ENCODE data around the gene INS.
"Not testable (repeated sequence)": the region's sequence is repeated elsewhere in the genome, so short reads cannot be mapped to it uniquely, and the experiment has no call there.

The INS gene

DNA sequence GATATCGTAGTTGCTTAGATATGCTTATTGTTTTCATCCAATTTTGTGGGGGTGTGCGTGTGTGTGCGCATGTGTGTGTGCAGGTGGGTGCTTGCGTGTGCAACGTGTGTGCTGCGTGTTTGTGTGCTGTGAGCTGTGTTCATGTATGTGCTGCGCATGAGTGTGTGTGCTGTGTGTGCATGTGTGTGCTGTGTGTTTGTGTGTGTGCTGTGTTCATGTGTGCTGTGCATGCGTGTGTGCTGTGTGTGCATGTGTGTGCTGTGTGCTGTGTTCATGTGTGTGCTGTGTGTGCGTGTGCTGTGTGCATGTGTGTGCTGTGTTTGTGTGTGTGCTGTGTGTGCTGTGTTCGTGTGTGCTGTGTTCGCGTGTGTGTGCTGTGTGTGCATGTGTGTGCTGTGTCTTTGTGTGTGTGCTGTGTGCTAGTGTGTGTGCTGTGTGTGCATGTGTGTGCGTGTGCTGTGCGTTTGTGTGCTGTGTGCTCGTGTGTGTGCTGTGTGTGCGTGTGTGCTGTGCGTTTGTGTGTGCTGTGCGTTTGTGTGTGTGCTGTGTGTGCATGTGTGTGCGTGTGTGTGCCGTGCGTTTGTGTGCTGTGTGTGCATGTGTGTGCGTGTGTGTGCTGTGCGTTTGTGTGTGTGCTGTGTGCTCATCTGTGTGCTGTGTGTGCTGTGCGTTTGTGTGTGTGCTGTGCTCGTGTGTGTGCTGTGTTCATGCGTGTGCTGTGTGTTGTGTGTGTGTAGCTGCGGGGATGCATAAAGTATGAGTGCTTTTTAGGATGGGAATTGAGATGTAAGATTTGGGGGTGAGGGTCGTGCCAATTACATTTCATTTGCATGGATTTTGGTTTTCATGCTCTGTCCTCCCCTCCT lies 29.4 kb downstream of the INS start:
- no peak for DNase-seq

DNA sequence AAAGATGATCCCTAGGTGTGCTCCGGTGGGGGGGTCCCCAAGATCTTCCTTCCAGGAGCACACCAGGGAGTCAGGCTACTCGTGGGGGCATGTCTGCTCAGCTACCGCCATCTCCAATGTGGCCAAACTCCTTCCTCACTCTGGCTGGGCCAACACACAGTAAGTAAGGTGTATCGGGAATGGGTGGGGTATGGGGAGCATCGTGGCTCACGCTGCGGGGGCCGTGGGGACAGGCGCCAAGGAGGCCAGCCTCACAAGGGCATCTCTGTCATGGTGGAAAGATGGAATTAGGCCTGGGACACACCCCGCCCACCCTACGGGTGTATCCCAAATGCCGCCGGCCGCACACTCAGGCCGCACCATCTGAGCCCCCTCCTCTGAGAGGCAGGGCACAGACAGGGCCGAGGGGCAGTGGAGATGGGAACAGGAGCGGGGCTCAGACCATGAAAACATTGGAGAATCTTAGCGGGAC lies 30.1 kb downstream of the INS start:
- DNase-seq, result no peak

DNA sequence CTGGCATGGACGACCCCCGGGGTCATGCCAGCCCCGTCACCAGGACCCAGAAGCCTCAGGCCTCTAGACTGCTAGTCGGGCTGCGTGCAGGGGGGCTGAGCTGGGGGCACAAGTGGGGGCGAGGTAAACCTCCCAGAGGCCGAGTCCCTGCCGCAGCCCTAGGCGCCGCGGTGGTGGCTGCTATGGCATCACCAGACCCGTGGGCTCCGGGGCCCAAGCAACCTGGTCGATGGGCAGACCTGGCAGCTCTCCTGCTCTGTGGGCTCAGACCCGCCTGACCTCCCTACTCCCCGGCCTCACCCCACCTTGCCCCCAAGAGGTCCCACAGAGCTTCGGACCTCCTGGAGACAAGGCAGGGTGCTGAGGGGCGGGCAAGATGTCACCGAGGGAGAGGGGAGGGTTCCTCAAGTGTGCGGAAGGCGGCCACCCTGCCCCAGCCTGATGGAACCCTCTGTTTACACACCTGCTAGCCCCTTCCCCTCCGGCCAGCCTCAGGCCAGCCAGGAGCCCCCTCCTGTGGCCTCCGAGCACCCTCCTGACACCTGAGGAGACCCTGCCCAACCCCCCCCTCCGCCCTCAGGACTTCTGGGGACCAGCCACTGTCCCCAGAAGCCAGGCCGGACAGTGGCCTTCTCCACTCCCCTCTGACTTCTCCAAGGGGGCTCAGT lies 31.2 kb downstream of the INS start:
- DNase-seq, result no peak

DNA sequence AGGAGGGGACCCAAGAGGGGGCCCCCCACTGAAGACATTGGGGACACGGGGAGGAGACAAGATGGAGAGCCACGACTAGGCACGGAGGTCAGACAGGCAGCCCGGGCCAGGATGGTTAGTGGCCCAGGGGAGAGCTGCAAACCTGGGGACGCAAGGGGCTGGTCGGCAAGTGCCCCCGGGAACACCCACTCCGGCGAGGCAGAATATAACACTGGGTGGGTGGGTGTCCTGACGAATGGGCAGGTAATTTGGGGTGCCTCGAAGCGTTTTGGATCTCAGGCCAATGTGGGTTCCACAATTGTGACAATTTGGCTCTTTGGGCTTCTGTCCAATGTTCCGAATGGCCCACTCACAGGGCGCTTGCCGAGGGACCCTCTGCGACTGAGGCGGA lies 31.7 kb downstream of the INS start:
- no peak for DNase-seq

DNA sequence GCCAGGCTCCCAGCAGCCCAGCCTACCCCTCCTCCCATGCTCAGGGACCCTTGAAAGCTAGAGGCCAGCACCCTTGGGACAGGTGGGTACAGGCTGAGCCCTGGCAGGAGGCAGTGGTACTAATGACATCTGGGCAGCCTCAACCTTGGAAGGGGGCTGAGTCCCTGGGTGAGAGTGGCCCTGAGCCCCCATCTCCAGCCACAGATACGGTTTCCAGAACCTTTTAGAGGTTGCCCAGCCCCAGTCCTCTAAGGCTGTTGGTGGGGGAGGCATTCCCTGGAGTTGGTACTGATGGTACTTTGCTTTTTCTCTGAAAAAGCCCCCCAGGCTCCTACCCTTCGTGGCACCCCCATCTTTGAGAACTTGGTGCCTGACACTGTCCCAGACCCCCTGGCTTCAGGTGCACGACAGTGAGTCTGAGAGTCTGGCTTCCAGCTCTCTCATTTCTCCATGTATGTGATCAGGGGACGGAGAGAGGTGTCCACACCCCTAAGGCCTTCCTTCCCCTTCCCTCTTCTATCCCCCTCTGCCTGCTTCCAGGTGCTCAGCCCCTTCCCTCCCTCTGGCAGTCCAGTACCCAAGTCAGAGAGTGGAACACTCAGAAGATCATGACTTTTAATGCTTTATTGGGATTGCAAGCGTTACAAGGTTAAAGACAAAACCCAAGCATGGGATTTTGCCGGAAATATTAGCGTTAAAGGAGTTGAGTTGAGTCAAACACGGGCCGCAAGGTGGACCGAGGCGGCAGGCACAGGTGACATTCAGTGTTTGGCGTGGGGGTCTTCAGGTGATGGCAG lies 32.3 kb downstream of the INS start:
- no peak for DNase-seq

DNA sequence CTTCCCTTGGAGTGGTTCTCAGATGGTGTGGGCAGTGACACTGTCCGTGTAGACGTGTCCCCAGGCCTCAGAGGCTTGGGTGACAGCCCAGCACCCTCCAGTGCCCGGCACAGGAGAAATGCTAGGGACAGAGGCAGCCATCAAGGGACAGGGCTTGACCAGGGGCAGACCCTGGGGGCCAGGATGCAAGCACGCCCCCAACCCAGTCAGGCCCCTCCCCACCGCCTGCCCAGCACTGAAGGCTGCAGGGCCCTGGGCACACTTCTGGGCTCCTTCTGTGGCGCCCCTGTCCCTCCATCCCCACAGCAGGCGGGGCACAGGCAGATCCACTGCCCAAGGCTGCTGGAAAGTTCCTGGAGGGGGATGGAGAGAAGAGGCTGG lies 32.9 kb downstream of the INS start:
- DNase-seq, result no peak

DNA sequence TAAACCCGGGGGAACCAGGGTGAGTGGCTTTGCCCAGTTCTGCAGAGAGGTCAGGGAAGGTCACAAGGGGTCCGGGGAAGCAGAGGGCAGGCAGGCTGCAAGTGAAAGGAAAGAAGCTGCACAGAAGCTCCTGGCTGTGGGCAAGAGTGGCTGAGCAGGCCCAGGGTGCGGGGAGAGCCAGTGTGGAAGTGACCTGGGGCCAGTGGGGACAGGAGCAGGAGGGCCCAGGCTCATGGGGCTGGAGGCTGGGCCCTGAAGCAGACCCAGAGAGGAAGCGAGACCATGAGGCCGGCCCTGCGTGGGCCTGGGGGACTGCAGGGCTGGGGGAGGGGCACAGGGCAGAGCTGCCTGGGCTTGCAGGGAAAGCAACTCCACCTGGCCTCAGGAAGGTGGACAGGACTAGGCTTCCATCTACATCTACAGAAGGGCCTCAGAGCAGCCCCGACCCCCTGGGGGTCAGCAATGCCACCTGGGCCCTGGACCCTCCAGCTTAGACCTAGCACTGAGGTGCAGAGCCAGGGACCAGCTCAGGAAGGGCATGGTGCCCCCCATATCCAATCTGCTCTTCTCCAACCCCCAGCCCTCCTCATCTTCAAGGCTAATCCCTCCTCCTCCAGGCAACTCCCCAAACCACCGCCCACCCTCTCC lies 33.4 kb downstream of the INS start:
- no peak for DNase-seq

DNA sequence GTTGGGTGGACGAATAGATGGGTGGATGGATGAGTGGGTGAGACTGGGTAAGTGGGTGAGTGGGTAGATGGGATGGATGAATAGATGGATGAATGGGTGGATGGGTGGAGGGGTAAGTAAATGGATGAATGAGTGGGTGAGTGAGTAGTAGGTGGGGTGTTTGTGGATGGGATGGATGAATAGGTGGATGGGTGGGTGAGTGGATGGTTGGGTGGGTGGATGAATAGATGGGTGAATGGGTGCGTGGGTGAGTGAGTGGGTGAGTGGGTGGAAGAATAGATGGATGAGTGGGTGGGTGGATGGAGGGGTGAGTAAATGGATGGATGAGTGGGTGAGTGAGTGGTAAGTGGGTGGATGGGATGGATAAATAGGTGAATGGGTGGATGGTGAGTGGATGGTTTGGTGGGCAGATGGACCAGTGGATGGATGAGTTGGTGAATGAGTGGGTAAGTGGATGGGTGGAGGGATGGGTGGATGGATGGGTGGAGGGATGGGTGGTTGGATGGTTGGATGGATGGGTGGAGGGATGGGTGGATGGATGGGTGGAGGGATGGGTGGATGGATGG lies 34.4 kb downstream of the INS start:
- no peak for DNase-seq

DNA sequence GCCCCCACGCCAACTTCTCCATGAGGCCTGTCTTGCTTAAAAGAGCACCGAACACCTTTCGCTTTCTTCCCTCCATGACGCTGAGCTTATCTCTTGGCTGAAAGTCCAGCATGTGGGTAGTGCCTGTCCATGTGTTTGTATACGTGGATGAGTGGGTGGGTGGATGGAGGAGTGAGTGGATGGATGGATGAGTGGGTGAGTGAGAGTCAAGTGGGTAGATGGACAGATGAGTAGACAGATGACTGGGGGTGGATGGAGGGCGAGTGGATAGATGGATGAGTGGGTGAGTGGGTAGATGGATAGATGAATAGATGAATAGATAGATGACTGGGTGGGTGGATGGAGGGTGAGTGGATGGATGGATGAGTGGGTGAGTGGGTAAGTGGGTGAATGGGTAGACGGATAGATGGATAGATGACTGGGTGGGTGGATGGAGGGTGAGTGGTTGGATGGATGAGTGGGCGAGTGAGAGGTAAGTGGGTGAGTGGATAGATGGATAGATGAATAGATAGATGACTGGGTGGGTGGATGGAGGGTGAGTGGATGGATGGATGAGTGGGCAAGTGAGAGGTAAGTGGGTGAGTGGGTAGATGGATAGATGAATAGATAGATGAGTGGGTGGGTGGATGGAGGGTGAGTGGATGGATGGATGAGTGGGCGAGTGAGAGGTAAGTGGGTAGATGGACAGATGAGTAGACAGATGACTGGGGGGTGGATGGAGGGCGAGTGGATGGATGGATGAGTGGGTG lies 36.1 kb downstream of the INS start:
- not testable (repeated sequence) for DNase-seq

DNA sequence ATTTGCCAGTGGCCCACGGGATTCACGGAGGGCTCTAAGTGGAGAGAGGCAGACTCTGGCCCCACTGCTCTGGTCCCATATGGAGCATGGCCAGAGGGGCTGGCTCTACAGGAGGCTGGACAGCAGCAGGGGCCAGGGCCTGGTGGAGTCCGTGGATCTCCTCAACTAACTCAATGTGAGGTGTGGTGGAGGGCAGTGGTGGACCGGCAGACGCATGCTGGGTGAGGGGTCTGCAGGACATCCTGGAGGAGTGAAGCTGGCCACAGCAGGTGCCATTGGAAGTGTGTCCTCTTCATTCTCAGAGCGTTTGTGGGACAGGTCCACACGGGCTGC lies 37.4 kb downstream of the INS start:
- DNase-seq, result no peak

DNA sequence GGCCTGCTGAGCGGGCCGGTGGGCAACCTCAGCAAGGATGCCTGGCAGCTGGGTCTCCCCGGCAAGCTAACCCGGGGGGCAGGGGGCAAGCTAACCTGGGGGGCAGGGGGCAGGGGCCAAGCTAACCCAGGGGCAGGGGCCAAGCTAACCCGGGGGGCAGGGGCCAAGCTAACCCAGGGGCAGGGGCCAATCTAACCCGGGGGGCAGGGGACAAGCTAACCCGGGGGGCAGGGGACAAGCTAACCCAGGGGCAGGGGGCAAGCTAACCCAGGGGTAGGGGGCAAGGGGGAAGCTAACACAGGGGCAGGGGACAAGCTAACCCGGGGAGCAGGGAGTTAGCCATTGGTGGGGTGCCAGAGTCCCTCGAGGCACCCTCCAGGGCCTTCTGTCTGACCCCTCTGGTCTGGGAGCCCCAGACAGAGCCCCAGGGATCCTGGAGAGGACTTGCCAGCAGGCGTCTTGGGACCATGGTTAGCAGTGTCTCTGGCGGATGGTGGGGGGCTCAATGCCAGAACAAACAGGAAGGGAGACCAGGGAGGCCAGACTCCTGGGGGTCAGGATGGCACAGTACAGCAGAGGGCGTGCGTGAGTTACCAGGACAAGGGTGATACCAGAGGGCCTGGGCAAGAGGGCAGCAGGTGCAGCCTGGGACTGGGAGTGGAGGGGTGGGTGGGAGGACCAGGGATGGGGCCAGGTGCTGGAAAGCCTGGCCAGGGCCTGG lies 37.9 kb downstream of the INS start:
- peak; percentile 41 for DNase-seq

DNA sequence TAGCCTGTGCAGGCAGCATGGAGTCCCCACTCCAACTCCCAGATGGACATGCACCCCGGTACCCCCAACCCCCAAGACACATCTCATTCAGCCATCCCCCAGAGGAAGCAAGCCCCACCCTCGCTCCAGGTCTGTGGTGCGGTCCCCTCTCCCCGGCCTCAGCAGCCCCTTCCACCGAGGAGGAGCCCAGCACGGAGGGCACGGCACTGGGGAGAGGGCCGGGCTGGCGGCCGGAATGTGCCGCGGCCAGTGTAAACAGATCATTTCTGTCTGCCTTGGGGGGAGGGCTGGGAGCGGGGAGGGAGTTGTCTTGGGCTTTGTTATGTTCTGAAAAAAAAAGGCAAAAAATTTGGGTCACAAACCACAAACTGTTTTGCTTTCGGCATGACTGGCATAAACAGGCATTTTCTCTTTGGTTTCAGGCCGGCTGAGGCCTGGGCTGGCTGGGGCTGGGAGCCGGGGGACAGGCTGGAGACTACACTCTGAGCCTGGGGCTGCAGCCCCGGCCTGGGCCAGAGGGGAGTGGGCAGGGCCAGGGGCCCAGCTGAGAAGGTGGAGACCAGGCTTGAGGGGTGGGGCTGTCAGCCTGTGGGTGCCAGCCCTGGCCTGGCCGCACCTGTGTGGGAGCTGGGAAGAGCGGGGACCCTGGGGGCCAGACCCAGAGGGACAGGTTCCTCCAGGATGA lies 38.6 kb downstream of the INS start:
- peak; percentile 92 for DNase-seq

DNA sequence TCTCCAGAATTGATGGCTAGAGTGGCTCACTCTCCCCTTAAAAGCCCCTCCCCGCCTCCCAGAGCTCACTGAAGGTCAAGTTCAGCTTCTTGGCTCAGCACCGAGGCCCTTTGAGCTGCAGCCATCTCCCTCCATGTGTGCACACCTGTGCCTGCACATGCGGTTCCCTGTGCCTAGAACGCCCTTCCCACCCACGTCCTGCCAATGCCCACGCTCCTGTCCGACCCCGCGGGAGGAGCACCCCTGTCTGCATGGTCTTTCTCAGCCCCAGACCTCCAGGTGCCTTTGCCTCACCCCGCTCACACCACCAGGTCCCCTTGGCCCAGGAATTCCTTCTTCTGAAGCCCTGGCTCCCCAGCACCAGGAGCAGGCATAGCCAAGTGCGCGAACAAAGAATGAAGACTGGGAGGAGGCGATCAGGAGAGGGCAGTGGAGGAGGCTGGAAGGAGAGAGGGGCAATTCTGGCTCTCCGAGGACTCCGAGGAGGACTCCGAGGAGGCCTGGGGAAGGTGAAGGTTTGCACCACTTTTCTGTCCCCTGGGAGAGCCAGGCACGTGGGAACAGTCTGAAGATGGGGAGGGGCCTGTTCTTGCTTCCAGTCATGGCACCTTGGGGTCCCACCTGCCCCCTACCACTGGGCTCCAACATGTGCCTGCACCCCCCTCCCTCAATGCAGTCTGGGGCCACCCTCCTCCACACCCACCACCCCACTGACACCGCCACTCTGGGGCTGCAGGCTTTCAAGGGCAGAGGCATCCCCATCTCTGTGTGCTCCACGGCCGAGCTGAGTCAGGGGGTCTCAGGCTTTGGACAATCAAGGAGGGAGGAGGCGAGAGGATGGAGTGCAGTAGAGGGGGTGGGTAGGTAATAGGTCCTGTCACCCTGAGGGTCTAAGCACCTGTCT lies 39.5 kb downstream of the INS start:
- DNase-seq, result no peak

DNA sequence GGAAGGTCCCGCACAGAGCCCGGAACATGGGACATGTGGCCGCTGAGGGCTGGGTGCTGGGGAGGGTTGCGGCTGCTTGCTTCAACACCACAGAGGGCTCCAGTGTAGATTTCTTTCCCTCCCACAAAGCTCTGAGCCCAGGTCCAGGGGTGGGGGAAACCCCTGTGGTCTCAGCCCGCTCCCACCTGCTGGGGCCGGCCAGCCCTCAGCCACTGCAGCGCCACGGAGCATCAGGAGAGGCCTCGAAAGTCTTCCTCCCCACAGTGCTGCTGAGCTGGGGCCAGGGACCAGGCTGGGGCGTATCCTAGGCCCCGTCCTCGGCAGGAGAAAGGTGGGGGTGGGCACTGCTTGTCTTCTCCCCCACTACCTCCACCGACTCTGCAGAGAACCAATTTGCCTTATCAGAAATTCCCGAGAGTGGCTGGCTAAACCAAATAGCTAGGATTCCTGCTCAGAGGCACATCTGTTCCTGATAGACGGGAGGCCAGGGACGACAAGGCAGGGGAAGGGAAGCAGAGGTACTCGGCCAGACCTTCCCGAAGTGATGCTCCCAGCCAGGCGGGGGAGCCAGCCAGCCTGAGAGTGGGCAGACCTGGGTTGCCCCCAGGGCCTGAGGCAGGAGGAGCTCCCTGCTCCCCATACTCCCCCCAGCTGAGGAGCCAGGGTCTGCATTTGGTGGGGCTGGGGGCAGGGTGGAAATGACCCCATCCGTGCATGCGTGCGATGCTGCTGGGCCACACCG lies 40.5 kb downstream of the INS start:
- peak; percentile 66 for DNase-seq

DNA sequence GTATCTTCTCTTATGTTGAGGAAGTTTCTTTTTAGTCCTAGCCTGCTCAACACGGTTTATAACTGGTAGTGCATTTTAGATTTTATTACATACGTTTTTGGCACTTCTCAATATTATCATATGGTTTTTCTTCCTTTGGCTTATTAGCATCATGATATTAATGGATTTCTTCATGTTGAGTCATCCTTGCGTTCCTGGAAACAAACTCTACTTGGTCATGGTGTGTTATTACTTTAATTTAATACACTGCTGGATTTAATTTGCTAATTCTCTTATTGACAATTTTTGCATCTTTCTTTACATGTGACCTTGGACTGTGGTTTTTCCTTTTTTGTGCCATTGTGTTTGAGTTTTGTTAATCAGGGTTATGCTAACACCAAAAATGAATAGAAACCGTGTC lies 42.3 kb downstream of the INS start:
- DNase-seq, result peak; percentile 49

DNA sequence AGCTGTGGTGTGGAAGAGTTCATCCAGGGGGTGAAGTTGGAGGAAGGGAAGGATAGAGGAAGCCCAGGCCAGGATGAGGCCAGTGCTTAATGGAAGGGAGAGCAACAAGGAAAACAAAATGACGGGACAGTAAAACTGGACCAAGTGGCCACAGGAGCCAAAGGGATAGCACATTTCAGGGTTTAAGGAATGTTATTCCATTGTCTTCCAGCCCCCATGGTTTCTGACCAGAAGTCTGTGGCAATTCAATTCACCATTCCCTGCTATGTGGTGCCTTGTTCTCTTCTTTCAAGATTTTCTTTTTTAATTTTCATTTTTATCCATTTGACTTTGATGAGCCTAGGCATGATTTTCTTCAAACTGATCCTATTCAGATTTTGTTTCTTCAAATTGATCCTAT lies 44.3 kb downstream of the INS start:
- no peak for DNase-seq

DNA sequence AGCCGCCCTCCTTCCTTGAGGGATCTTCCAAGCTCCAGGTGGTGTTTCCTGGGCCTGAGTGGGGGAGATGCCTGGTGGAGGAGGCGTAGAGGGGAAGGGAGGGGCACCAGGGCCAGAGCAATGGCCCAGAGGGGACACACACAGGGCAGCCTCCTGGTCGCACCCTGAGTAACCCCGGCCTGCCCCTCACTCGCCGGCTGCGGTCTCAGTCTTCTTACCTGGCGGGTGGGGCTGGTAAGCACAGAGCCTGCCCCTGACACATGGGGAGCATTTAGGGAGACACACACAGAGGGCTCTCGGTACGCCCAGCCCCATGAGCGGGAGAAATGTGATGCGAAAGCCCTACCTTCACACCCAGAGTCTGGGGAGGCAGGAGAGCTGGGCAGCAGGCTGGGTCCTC lies 45.7 kb downstream of the INS start:
- no peak for DNase-seq

DNA sequence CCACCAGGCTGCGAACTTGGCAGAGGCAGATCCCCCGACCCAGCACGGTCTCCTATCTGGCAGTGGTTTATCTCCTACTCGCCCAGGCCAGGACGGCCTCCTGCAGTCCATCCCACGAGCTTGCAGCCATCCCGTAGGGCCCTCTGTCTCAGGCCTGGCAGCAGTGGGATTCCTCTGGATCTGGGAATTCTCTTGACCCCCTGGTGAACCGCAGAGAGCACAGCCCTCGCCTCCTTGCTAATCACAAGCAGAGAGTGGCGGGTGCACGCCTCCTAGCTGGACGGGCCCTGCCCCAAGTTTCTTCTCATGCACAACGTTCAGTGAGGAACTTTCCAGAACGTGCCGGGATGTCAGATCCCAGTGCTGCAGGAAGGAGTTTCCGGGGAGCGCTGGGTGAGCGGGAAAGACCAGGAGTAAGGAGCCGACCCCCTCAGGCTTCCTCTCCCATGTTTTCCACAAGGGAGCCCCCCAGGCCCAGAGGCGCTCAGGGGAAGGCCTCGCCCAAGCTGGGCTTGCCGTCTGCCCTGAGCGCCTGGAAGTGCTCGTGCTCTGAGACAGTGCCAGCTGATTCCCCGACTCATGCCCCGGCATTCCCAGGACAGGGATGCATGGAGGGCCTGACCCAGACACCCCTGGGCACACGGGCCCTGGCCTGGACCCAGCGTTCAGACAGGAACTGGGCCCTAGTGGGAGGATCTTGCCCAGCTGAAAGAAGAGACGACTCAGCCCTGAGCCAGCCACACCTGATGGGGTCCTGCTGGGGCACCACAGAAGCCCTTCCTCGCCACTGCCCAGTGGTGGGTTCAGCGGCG lies 46.4 kb downstream of the INS start:
- no peak for DNase-seq
